Keratinocyte (primary cell): ENCODE results near the gene KBTBD7. TPM values are rescaled to one million over a fixed set of nuclear protein-coding genes. Genes with fewer than 3 reads are reported as not detected.

ENCODE experiments used
- DNase-seq: peaks from one replicate; pipeline ENCODE4 v3.0.0-alpha.2; 2011; ENCODE audit warnings: low read depth, missing footprints, low spot score
- FAIRE-seq: peaks from 2 replicates; lab custom pipeline; 2011; peaks lifted over from hg19 to GRCh38; lab: Jason Lieb, UNC
- H2AFZ ChIP-seq: 2 replicates; pipeline ENCODE4 v1.6.0; 2012; ENCODE audit warnings: low read length, control low read depth, inconsistent platforms; ENCODE audit not compliant: control insufficient read depth
- H3K27ac ChIP-seq: 2 replicates; pipeline ENCODE4 v1.5.1; 2011; ENCODE audit warnings: low read length; ENCODE audit not compliant: control insufficient read depth, insufficient read depth
- H3K27me3 ChIP-seq: 3 replicates; pipeline ENCODE4 v1.6.0; 2011; ENCODE audit warnings: low read length; ENCODE audit not compliant: control insufficient read depth, insufficient read depth; ENCODE audit errors: extremely low read depth
- H3K36me3 ChIP-seq, 2 experiments: 2 replicates in 1 of 2; 3 replicates in 1 of 2; pipeline ENCODE4 v1.5.1; 2011; ENCODE audit warnings: low read length in 2 of 2, mild to moderate bottlenecking in 1 of 2; ENCODE audit not compliant: control insufficient read depth in 2 of 2, insufficient read depth in 2 of 2; ENCODE audit errors: extremely low read depth in 1 of 2
- H3K4me1 ChIP-seq: 3 replicates; pipeline ENCODE4 v1.5.1; 2011; ENCODE audit warnings: low read length; ENCODE audit not compliant: control insufficient read depth, insufficient read depth; ENCODE audit errors: extremely low read depth
- H3K4me2 ChIP-seq: 3 replicates; pipeline ENCODE4 v1.6.0; 2011; ENCODE audit warnings: low read depth, low read length; ENCODE audit not compliant: control insufficient read depth, insufficient read depth; ENCODE audit errors: extremely low read depth
- H3K4me3 ChIP-seq, 3 experiments: fragments of 200-600 bp in 1 of 3; sonication (generic) in 1 of 3; 2 replicates in 2 of 3; 3 replicates in 1 of 3; pipeline ENCODE4 v1.5.1; 2011 to 2016; ENCODE audit warnings: low read length in 3 of 3, mild to moderate bottlenecking in 3 of 3, control low read depth in 2 of 3, inconsistent platforms in 1 of 3, low read depth in 1 of 3, mixed read lengths in 1 of 3, mixed run types in 1 of 3, moderate library complexity in 1 of 3; ENCODE audit not compliant: control insufficient read depth in 2 of 3, insufficient read depth in 2 of 3; ENCODE audit errors: extremely low read depth in 1 of 3
- H3K79me2 ChIP-seq: 2 replicates; pipeline ENCODE4 v1.6.0; 2012; ENCODE audit warnings: low read length; ENCODE audit not compliant: control insufficient read depth, insufficient read depth
- H3K9ac ChIP-seq: 3 replicates; pipeline ENCODE4 v1.6.0; 2011; ENCODE audit warnings: low read length; ENCODE audit not compliant: control insufficient read depth, insufficient read depth; ENCODE audit errors: extremely low read depth
- H3K9me1 ChIP-seq: 3 replicates; pipeline ENCODE4 v1.6.0; 2011; ENCODE audit warnings: low read length; ENCODE audit not compliant: control insufficient read depth, insufficient read depth; ENCODE audit errors: extremely low read depth
- H3K9me3 ChIP-seq: 2 replicates; pipeline ENCODE4 v1.5.1; 2012; ENCODE audit warnings: low read depth, low read length; ENCODE audit not compliant: control insufficient read depth
- H4K20me1 ChIP-seq: 3 replicates; pipeline ENCODE4 v1.6.0; 2011; ENCODE audit warnings: low read length; ENCODE audit not compliant: control insufficient read depth, insufficient read depth; ENCODE audit errors: extremely low read depth
- CTCF ChIP-seq, 3 experiments: IDR thresholded peaks in 1 of 3; conservative IDR thresholded peaks in 1 of 3; optimal IDR thresholded peaks in 1 of 3; 2 replicates in 2 of 3; 3 replicates in 1 of 3; pipeline versions ENCODE3 to v1.5.1; 2011; ENCODE audit warnings: low read length in 3 of 3, mild to moderate bottlenecking in 3 of 3, moderate library complexity in 2 of 3, control low read depth in 1 of 3, inconsistent platforms in 1 of 3; ENCODE audit not compliant: insufficient read depth in 2 of 3; ENCODE audit errors: extremely low read depth in 1 of 3
- EZH2 ChIP-seq: IDR thresholded peaks from one replicate; pipeline ENCODE4 v1.6.1; 2012; ENCODE audit warnings: inconsistent platforms, mild to moderate bottlenecking, low read length, moderate library complexity
- dilution Hi-C: fragments of 300-500 bp; cut with MboI; formaldehyde crosslinking; loops from one replicate; pipeline ENCODE4 v1.7.0; 2020; ENCODE audit warnings: low sequenced_read_pairs; ENCODE audit not compliant: extremely low pct_ligation_motif_present
- polyA plus RNA-seq, 5 experiments: library from polyadenylated mRNA; depleted of rRNA in 3 of 5; stranded (reverse) in 3 of 5; stranded (forward) in 1 of 5; unstranded in 1 of 5; fragments of >200 nt; gene quantifications; 1 replicate in 1 of 5; 2 replicates in 3 of 5; 3 replicates in 1 of 5; pipeline versions ENCODE4 v1.2.1 to v1.2.3, GENCODE V29; 2011 to 2012; ENCODE audit warnings: missing spikeins in 2 of 5, low read depth in 1 of 5, low replicate concordance in 1 of 5

The KBTBD7 gene
- polyA plus RNA-seq, 1 donor (not counting 4 experiments of a cell fraction or from before 2014, with no cell fraction given): 2.8 TPM

- no peaks in the 10 kb centered on the region for H3K9me3 ChIP-seq
- no peaks in the 10 kb centered on the region for H3K9me1 ChIP-seq
- no peak overlapping the region for H3K27ac ChIP-seq
- H3K79me2 ChIP-seq: no peaks in the 10 kb centered on the region
- FAIRE-seq: no peak
- no peak for TF ChIP-seq EZH2
- no peak for TF ChIP-seq CTCF (optimal IDR thresholded peaks at IDR 0.05 in 1 of 3, IDR thresholded peaks at IDR 0.05 in 1 of 3, conservative IDR thresholded peaks at IDR 0.05 in 1 of 3; ENCODE audit: extremely low read depth in 1 of 3, insufficient read depth in 2 of 3, low read length in 3 of 3)
- H3K4me2 ChIP-seq: no peak overlapping the region
- no peak overlapping the region for H2AFZ ChIP-seq
- no peak for DNase-seq
- H3K4me3 ChIP-seq: no peak overlapping the region
- H4K20me1 ChIP-seq: no peaks in the 10 kb centered on the region
- dilution Hi-C loops: no loop called here
- peaks cover 1 to 3% of the 10 kb centered on the region in 2 experiments for H3K36me3 ChIP-seq
- H3K4me1 ChIP-seq: no peaks in the 10 kb centered on the region
- no peak overlapping the region for H3K9ac ChIP-seq
- H3K27me3 ChIP-seq: no peaks in the 10 kb centered on the region
Measured at GRCh38 chr13:41231786-41232185, 37.4 kb upstream of the KBTBD7 start.

- no peaks in the 10 kb centered on the region for H3K9me3 ChIP-seq
- no peaks in the 10 kb centered on the region for H3K4me1 ChIP-seq
- no peaks in the 10 kb centered on the region for H4K20me1 ChIP-seq
- H3K9me1 ChIP-seq: no peaks in the 10 kb centered on the region
- no peaks in the 10 kb centered on the region for H3K27me3 ChIP-seq
- H3K4me3 ChIP-seq: no peak overlapping the region
- no peak overlapping the region for H3K4me2 ChIP-seq
- TF ChIP-seq EZH2 (no peak), CTCF (optimal IDR thresholded peaks at IDR 0.05 in 1 of 3, IDR thresholded peaks at IDR 0.05 in 1 of 3, conservative IDR thresholded peaks at IDR 0.05 in 1 of 3; ENCODE audit: extremely low read depth in 1 of 3, insufficient read depth in 2 of 3, low read length in 3 of 3) (no peak)
- no peak overlapping the region for H2AFZ ChIP-seq
- dilution Hi-C loops: no loop called here
- H3K79me2 ChIP-seq: no peaks in the 10 kb centered on the region
- DNase-seq (no peak), FAIRE-seq (no peak)
- peaks cover 1 to 3% of the 10 kb centered on the region in 2 experiments for H3K36me3 ChIP-seq
- no peak overlapping the region for H3K9ac ChIP-seq
- no peak overlapping the region for H3K27ac ChIP-seq
Measured at GRCh38 chr13:41231025-41231677, 36.8 kb upstream of the KBTBD7 start.
